ENCODE measurements around the gene OGFOD2.

- TF ChIP-seq CTCF (IDR thresholded peaks at IDR 0.05) (no peak), POLR2A (IDR thresholded peaks at IDR 0.05) (no peak)
These were observed 25.0 kb upstream of the OGFOD2 start for GRCh38 chr12:122949816-122950675.
